HG03469 (cell line): ENCODE measurements around the gene SCCPDH.

Experiments used
- ATAC-seq: cut with Tn5 transposase; IDR thresholded peaks from one replicate; pipeline ENCODE4 v1.9.1; 2021; ENCODE audit warnings: mild to moderate bottlenecking, moderate library complexity, moderate number of reproducible peaks; ENCODE audit not compliant: unreplicated experiment

SCCPDH gene

DNA sequence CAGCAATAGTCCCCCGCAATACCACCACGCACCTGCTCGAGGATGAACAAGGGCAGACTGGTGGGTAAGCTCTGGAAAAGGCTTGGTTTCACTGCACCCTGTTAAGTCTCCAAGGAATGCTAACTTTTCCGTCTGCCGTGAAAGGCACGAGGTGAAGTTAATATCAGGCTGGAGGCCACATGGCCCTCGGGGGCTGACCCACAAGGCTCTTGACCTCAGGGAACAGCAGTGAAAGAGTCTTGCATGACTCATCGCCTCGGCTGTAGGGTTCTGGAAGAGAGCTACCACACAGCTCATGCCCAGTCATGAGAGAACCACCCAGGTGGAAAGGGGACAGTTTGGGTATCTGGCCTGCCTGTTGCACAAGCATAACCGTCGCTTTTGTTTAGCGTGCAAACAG lies 24.7 kb downstream of the SCCPDH start:
- no peak for ATAC-seq

DNA sequence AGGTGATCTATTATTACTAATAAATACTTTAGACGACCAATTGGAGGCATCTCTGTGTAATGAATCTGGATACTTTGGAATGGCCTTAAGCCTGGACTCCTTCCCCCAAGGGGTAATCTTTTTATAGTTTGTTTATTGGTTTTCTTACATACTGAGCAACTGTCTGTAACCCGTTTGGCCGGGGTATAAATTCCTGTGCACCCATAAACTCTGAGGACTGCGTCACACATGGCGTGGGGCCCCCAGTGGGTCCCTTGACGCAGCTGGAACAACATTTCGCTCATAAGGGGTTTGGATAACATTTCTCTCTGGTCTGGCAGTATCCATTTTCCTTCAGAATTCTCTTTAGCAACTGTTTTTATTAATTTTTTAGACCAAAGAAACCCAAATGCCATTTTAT lies 26.5 kb downstream of the SCCPDH start:
- ATAC-seq, result no peak

DNA sequence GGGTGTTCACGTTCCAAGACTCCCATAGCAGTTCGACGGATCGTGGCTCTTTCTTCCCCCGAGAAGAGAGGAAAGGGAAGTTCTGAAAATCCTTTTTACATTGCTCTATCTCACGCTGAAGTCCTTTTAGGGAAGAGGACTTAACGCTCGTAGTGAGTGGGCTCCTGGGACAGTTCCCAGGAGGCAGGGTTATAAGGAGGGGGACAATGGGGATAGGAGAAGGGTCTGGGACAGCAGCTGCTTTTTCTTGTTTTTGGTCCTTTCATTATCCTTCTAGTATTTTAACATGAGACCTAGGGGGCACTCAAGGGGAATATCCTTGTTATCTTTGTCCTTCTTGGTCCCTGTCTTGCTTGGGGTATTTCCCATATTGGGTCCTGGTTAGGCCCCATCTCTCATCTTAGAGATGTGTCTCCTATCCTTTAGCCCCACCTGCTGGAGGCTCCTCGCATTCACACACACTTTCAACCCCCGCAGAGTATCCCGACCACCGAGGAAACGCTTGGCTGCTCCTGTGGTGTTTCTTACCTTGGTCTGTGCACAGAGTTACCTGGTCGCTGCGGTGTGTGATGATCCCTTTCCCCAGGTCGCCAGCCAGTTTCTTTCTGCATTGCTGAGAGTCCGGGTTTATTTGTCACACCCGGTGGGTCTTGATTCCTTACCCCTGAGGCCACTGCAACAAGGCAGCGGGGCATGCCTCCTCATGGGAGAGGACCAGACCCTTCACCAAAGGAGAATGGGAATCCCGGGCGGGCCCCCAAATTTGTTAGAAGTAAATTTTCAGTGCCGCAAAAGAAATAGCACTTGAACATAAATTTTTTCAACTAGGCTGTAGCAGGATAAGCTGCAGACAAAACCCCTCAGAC lies 29.7 kb downstream of the SCCPDH start:
- peak; percentile 60 for ATAC-seq

DNA sequence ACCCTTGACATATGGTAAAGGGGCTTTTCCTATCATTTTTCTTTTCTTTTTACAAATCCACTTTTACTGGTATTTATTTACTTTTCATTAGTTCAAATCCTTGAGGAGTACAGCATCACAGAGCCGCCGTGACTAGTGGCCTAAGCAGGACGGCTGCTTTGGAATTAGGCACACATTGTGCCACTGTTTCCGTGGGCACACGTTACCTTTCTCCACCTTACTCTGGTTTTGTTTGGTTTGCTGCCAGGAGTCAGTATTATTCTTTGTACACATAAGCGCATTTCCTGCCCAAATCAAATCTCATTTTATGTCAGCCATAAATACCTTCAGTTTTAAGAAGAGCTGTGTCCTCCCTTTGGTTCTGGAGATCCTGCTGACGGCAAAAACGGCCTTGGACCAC lies 31.2 kb downstream of the SCCPDH start:
- no peak for ATAC-seq

GRCh38 chr1:246760422-246761347 lies 36.5 kb downstream of the SCCPDH start:
- ATAC-seq, result no peak

- no peak for ATAC-seq
These were observed 37.2 kb downstream of the SCCPDH start for GRCh38 chr1:246761396-246761795.

DNA sequence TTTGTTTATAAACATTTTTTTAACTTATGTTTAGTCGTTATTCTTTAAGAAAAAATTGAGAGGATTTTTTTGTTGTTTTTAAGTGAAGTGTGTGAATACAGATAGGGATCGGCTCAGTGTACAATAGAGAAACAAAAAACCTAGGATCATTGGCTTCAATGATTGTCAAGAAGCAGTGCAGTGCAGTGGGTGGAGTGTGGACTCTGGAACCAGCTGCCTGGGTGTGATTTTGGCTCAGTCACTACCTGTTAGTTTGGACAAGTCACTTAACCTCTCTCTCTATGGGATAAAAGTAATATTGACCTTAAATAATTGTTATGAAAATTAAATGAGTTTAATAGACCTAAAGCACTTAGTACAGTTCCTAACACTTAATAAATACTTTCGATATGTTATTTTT lies 41.3 kb downstream of the SCCPDH start:
- no peak for ATAC-seq

DNA sequence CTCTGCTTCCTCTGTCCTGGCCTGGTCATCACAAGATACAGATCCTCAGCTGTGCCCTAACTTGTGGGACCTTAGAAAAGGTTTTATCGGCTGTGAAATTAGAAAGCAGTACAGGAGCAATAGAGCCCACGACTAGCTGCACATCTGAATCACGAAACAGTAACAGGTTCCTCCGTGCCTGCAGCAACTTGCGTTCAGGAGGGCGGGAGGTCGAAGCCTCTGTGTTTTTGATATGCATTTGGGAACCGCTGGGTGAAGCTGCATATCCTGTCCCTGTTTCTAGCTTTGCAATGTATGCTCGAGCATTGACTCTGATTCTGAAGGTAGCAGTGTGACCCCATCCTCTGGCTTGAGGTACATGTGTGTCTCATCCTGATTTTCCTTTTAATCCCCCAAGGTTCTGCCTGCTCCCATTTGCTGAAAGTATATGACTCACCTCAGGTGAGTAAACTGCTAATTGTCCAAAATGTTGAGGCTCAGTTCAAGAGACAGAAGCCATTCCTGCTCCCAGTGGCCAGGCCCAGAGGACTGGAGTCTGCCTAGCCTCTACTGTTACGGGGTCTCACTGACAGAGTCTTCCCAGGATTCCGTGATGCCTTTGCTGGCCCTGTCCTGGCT lies 44.3 kb downstream of the SCCPDH start:
- no peak for ATAC-seq

DNA sequence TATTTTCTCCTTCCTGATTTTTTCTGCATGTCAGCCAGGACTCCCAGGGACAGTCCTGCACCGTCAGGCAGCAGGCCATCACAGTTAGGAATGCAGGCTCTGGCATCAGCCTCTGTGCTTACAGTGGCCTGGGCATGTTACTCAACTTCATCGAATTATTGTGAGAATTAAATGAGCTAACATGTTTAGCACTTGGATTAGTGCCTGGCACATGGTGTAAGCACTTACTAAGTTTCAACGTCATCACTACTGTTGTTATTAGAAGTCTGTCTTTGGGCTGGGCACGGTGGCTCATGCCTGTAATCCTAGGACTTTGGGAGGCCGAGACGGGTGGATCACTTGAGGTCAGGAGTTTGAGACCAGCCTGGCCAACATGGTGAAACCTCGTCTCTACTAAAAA lies 45.1 kb downstream of the SCCPDH start:
- no peak for ATAC-seq

DNA sequence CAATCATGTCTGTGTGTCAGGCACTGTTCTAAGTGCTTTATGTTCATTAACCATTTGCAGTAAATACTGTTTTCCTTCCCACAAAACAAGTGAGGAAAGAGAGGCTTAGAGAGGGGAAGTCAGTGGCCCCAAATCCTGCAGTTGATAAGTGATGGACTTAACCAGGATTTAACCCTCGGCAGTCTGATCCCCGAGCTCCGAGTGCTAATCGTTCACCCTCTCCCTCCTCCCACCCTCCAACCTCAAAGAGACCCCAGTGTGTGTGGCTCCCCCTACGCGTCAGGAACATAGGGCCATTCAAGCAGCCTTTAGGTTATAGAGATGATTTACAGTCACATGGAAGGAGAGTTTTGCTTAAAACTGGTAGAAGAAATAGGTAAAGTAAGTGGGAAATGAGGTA lies 47.2 kb downstream of the SCCPDH start:
- no peak for ATAC-seq

- ATAC-seq, result no peak
These were observed 48.5 kb downstream of the SCCPDH start for GRCh38 chr1:246772686-246773085.

- peak; percentile 98 for ATAC-seq
These were observed 49.0 kb downstream of the SCCPDH start for GRCh38 chr1:246773213-246773641.

- no peak for ATAC-seq
These were observed 51.5 kb downstream of the SCCPDH start for GRCh38 chr1:246775531-246776385.

DNA sequence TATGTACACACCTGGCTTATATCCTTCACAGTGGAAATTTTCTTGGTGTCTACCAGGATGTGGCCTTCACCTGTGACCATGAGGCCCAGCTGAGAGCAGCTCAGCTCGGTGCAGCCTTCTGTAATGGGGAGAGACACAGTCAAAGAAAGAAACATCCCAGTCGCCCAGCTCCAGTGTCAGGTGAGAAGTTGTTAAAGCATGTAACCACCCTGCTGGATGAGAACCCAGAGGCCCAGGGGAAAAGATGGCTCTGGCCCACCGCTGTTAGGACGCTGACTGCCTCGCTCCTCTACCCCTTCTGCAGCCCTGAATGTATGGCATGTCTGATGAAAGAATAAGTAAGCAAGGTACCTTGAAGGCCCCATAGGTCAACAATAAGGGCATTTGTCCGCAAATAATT lies 52.7 kb downstream of the SCCPDH start:
- ATAC-seq, result no peak

GRCh38 chr1:246778663-246779062 lies 54.5 kb downstream of the SCCPDH start:
- ATAC-seq, result no peak

DNA sequence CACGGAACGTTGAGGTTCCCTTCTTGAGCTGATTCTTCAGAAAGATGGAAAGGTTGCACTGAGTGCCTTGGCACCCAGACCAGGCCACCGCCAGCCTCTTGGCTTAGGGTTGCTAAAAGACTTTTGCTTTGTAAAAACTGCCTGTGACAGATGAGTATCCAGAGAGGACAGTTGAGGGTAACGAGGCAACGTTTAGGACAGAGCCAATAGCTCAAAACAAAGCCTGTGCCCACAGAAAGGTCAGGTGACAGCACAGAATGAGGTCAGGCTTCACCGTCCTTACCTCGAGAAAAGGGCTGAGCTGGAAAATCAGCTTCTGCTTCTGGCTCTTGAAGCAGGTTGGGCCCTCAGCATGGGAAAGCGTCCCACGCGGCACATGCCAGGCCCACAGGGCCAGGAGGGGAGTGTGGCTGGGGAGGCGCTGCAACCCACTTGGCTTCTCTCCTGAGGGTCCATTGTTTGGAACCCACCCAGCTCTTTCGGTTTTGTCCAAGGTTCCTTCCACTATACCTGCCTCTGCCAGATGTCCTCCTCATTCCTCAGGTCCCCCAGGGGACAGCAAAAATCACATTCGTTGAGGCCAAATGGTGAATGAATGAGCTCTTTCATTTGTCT lies 55.5 kb downstream of the SCCPDH start:
- no peak for ATAC-seq

GRCh38 chr1:246780264-246780663 lies 56.1 kb downstream of the SCCPDH start:
- no peak for ATAC-seq

DNA sequence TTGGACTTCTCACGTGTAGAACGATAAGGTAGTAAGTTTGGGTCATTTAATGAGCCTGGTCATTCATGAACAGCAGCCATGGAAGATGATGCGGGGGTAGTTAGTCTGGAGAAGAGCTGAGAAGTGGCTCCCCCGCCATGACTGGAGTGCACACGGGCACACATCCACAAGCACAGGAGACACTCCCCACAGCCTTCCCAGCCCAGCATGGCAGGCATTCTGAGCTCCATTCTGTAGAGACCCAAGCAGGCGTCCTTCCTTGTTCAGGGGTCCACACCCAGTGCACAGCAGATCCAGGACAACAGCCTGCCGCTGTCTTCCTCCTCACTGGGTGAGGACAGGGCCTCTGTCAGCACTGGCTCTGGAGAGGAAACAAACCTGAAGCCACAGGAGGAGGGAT lies 57.0 kb downstream of the SCCPDH start:
- ATAC-seq, result no peak

- ATAC-seq, result no peak
These were observed 58.1 kb downstream of the SCCPDH start for GRCh38 chr1:246782120-246782900.
